Right lobe of liver (tissue), 6 donors: Measurements from ENCODE around the gene LAMC1. TPM values are rescaled to one million over a fixed set of nuclear protein-coding genes. Genes with fewer than 3 reads are reported as not detected.

Experiments
- ATAC-seq, 4 donors: fragments of 200-7000 bp; cut with Tn5 transposase; one replicate each; pipeline ENCODE4 v1.9.1; 2020; ENCODE audit warnings: mild to moderate bottlenecking in 4 of 4, moderate library complexity in 4 of 4
- DNase-seq, 3 donors: peaks; one replicate each; pipeline ENCODE4 v3.0.0-alpha.2; 2020
- H3K27ac ChIP-seq, 3 donors: fragments of 200-600 bp; one replicate each; pipeline ENCODE4 v1.8.0; 2022
- H3K27me3 ChIP-seq, 2 donors: fragments of 200-600 bp; one replicate each; pipeline ENCODE4 v1.8.0; 2022
- H3K36me3 ChIP-seq, 4 donors: fragments of 200-600 bp; sonication (generic) in 1 of 4; one replicate each; pipeline versions ENCODE4 v1.5.1 to v1.8.0; 2017 to 2022; ENCODE audit warnings: control low read depth in 1 of 4
- H3K4me1 ChIP-seq, 4 donors: fragments of 200-600 bp; sonication (generic) in 1 of 4; one replicate each; pipeline versions ENCODE4 v1.5.1 to v1.8.0; 2017 to 2022; ENCODE audit warnings: control low read depth in 1 of 4
- H3K4me3 ChIP-seq, 3 donors: fragments of 200-600 bp; one replicate each; pipeline ENCODE4 v1.8.0; 2022
- H3K9me3 ChIP-seq, 4 donors: fragments of 200-600 bp; sonication (generic) in 1 of 4; one replicate each; pipeline versions ENCODE4 v1.5.1 to v1.8.0; 2017 to 2022; ENCODE audit warnings: control low read depth in 1 of 4
- POLR2A ChIP-seq: fragments of 450-650 bp; IDR thresholded peaks from one replicate; pipeline ENCODE4 v1.6.1; 2017; ENCODE audit warnings: antibody characterized with exemption, mild to moderate bottlenecking
- WGBS: methylation state at CpG from one replicate; pipeline ENCODE4 v1.1.6; 2018; ENCODE audit warnings: low coverage, low lambda C conversion rate; ENCODE audit not compliant: insufficient coverage; ENCODE audit errors: missing lambda C conversion rate; 5-methylcytosine and 5-hydroxymethylcytosine counted together
- intact Hi-C, 2 donors: fragments of 100-400 bp; cut with DNase I; formaldehyde crosslinking; loops; one replicate each; pipeline versions ENCODE4 v1.11.2 to v1.14.1; 2022
- total RNA-seq, 6 experiments: library from RNA; depleted of rRNA in 2 of 6; stranded (reverse); fragments of >200 nt in 2 of 6; fragmentation: NEBNext Ultra II Directional in 3 of 6; extraction: Animal tissue kit (Norgen Biotek cat#: 25700) in 3 of 6; gene quantifications; one replicate each; pipeline versions ENCODE4 v1.1.0 to v1.2.4, GENCODE V29; 2016 to 2023
- TF ChIP-seq, protein P1 (sequence below), 4 donors: fragments of 200-600 bp in 3 of 4; fragments of 450-650 bp in 1 of 4; IDR thresholded peaks; one replicate each; pipeline versions ENCODE4 v1.5.1 to v1.8.0; 2016 to 2022; ENCODE audit warnings: antibody characterized with exemption in 4 of 4, mild to moderate bottlenecking in 2 of 4
- donor health status: DM: no; HTN: yes; CAD: no.
- donor health status: DM: no; HTN: no; CAD: no.
- donor health status: DM: no; HTN: no; CAD: no.
- donor health status: DM: no; HTN: yes; CAD: no.
- donor health status: DM: no; HTN: yes; CAD: no.

LAMC1 gene
- total RNA-seq, 6 experiments from 2014 or later = 18.5 to 53.2 (median 28.0) TPM

DNA sequence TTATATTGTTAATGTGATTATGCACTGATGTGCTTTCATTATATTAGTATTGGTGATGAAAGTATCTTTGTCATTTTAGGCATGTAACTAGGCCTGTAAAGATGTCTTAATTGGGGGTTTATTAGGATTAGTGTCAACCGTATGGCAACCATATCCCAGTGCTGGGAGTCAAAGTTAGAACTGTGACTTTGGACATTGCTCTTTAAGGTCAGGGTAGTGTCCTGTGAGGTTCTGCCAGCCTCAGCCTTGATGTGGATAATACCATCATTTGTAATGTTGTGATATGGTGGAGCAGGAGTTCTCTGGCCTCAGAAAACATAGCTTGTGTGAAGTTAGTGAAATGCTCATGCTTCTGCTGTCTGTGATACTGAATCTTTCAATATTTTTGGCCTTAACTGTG is 59.4 kb downstream of the LAMC1 start:
- DNase-seq (no peak), ATAC-seq (peak in 2 of 4 donors; percentile 16 to 35)
- Histone ChIP-seq H3K27ac (no peak overlapping the region), H3K4me1 (peaks cover 0 to 20% (median 0%) of the 10 kb centered on the region in 4 donors), H3K27me3 (no peaks in the 10 kb centered on the region), H3K9me3 (no peaks in the 10 kb centered on the region), H3K36me3 (no peaks in the 10 kb centered on the region), H3K4me3 (no peak overlapping the region)
- TF ChIP-seq, protein P1, sequence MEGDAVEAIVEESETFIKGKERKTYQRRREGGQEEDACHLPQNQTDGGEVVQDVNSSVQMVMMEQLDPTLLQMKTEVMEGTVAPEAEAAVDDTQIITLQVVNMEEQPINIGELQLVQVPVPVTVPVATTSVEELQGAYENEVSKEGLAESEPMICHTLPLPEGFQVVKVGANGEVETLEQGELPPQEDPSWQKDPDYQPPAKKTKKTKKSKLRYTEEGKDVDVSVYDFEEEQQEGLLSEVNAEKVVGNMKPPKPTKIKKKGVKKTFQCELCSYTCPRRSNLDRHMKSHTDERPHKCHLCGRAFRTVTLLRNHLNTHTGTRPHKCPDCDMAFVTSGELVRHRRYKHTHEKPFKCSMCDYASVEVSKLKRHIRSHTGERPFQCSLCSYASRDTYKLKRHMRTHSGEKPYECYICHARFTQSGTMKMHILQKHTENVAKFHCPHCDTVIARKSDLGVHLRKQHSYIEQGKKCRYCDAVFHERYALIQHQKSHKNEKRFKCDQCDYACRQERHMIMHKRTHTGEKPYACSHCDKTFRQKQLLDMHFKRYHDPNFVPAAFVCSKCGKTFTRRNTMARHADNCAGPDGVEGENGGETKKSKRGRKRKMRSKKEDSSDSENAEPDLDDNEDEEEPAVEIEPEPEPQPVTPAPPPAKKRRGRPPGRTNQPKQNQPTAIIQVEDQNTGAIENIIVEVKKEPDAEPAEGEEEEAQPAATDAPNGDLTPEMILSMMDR (IDR thresholded peaks at IDR 0.05) = no peak
- 50% methylated on average over 1 of the region's 1 CpG for WGBS
- intact Hi-C loops = no loop called here

DNA sequence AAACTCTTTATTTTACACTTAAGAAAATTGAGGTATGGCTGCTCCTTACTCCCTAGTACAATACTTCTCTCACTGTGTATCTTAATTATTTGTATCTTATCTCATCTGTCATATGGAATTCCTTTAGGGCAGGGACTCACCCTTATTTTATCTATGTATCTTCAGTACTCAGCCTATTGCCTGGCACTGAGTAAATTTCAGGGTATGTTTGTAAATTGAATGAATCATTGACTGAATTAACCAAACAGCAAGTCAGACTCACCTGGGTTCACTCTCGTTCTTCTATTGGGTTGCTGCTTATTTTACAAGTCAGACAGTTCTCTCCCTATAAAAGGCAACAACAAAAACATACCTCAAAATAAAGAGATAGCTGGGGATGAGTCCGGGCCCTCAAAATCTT is 63.8 kb downstream of the LAMC1 start:
- Histone ChIP-seq H3K4me3 (no peak overlapping the region), H3K27me3 (no peaks in the 10 kb centered on the region), H3K36me3 (no peaks in the 10 kb centered on the region), H3K9me3 (no peaks in the 10 kb centered on the region), H3K4me1 (peaks cover 0 to 11% (median 3%) of the 10 kb centered on the region in 4 donors), H3K27ac (no peak overlapping the region)
- intact Hi-C loops = no loop called here
- 46% methylated on average over 2 of the region's 2 CpGs for WGBS
- ATAC-seq = peak in 2 of 4 donors; percentile 35 to 78
- TF ChIP-seq POLR2A = no peak
- TF ChIP-seq, protein P1 (IDR thresholded peaks at IDR 0.05) = no peak
- no peak for DNase-seq

DNA sequence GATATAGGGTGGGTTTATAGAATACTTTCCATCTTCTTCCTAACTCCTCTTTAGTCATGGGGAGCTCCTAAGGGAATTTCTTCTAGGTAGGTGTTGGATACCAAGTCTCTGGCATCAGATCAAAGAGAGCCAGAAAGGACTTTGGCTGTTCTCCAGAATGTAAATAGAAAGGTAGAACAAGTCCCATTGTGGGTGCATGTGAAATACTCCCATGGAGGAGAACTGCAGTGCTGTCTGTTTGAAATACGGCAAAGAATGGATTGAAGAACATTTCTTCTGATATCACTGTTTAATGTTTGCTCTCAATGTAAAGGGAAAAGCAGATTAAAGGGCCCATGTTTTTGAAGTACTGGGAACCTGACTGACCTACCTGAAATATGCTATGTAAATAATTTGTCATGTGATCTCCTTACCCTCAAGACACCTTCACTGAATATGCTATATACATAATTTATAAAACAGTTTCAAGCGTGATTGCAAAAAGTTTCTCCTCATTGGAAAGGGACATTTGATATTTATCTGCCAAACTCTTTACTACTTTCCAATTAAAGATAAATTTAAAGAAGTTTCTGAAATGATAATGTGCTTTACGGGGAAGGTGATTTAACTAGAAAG is 65.9 kb downstream of the LAMC1 start:
- peak; percentile 49 to 87 (median 60) for ATAC-seq
- intact Hi-C loops = no loop called here
- no peak for DNase-seq

GRCh38 chr1:183090391-183091006 is 67.3 kb downstream of the LAMC1 start:
- no peaks in the 10 kb centered on the region for H3K36me3 ChIP-seq
- no peak for TF ChIP-seq POLR2A
- TF ChIP-seq, protein P1 (IDR thresholded peaks at IDR 0.05) = no peak
- peaks cover 0 to 11% (median 3%) of the 10 kb centered on the region in 4 donors for H3K4me1 ChIP-seq
- H3K4me3 ChIP-seq = no peak overlapping the region
- no peak for DNase-seq
- WGBS = 55% methylated on average over 5 of the region's 5 CpGs
- no peak overlapping the region for H3K27ac ChIP-seq
- H3K9me3 ChIP-seq = no peaks in the 10 kb centered on the region
- intact Hi-C loops = no loop called here
- no peaks in the 10 kb centered on the region for H3K27me3 ChIP-seq
- peak in 1 of 4 donors; percentile 34 for ATAC-seq

More for the DNA sequence above, 65.9 kb downstream of the LAMC1 start:
- no peaks in the 10 kb centered on the region for H3K27me3 ChIP-seq
- H3K9me3 ChIP-seq = no peaks in the 10 kb centered on the region
- H3K4me3 ChIP-seq = no peak overlapping the region
- no peak overlapping the region for H3K27ac ChIP-seq
- WGBS = 71% methylated on average over 3 of the region's 3 CpGs
- TF ChIP-seq, protein P1 (IDR thresholded peaks at IDR 0.05) = no peak
- no peak for TF ChIP-seq POLR2A
- H3K36me3 ChIP-seq = no peaks in the 10 kb centered on the region
- peaks cover 0 to 11% (median 3%) of the 10 kb centered on the region in 4 donors for H3K4me1 ChIP-seq
